ENCODE measurements around the gene OR5K2. TPM values are rescaled to one million over a fixed set of nuclear protein-coding genes. Genes with fewer than 3 reads are reported as not detected.

Gene OR5K2
- total RNA-seq, 1 donor from 2014 or later, result not detected

- Histone ChIP-seq H3K4me1 (no peaks in the 10 kb centered on the region), H3K9me3 (ENCODE audit: low read depth) (no peaks in the 10 kb centered on the region), H3K79me2 (ENCODE audit: low read depth) (no peaks in the 10 kb centered on the region), H4K20me1 (ENCODE audit: low read depth) (no peaks in the 10 kb centered on the region), H3K27ac (no peak overlapping the region), H3K4me3 (no peak overlapping the region), H3K36me3 (no peaks in the 10 kb centered on the region), H2AFZ (replicated peaks) (no peak overlapping the region), H3K27me3 (no peaks in the 10 kb centered on the region), H3F3A (ENCODE audit: low read depth) (no peaks in the 10 kb centered on the region), H3K9ac (no peak overlapping the region), H3K4me2 (no peak overlapping the region)
- no peaks in the 10 kb centered on the region for H3K9me3 Mint-ChIP-seq
- no peak overlapping the region for H3K4me3 Mint-ChIP-seq
- peaks cover 4% of the 10 kb centered on the region for H3K27me3 Mint-ChIP-seq (ENCODE audit: insufficient read depth, low read depth)
- no peaks in the 10 kb centered on the region for H3K4me1 Mint-ChIP-seq
- no peaks in the 10 kb centered on the region for H3K36me3 Mint-ChIP-seq
- H3K27ac Mint-ChIP-seq, result no peak overlapping the region
- TF ChIP-seq EZH2phosphoT487 (IDR thresholded peaks at IDR 0.05) (no peak), EZH2 (IDR thresholded peaks at IDR 0.05) (no peak), CTCF (IDR thresholded peaks at IDR 0.05) (no peak)
- no peak for DNase-seq (ENCODE audit: low spot score)
These were observed 4.5 kb downstream of the OR5K2 start for GRCh38 chr3:98501863-98502576.

GRCh38 chr3:98504539-98504938 lies 7.1 kb downstream of the OR5K2 start:
- H3K4me2 ChIP-seq, result no peak overlapping the region
- H3K4me1 Mint-ChIP-seq, result no peaks in the 10 kb centered on the region
- H3K4me3 ChIP-seq, result no peak overlapping the region
- no peaks in the 10 kb centered on the region for H3K9me3 Mint-ChIP-seq
- H3F3A ChIP-seq (ENCODE audit: low read depth), result no peaks in the 10 kb centered on the region
- TF ChIP-seq EZH2 (IDR thresholded peaks at IDR 0.05) (no peak), EZH2phosphoT487 (IDR thresholded peaks at IDR 0.05) (no peak), CTCF (IDR thresholded peaks at IDR 0.05) (no peak)
- H3K4me1 ChIP-seq, result no peaks in the 10 kb centered on the region
- no peak for DNase-seq (ENCODE audit: low spot score)
- H3K27ac ChIP-seq, result no peak overlapping the region
- H3K27ac Mint-ChIP-seq, result no peak overlapping the region
- no peaks in the 10 kb centered on the region for H3K36me3 Mint-ChIP-seq
- no peak overlapping the region for H3K9ac ChIP-seq
- H2AFZ ChIP-seq (replicated peaks), result no peak overlapping the region
- peaks cover 4% of the 10 kb centered on the region for H3K27me3 Mint-ChIP-seq (ENCODE audit: insufficient read depth, low read depth)
- H3K36me3 ChIP-seq, result no peaks in the 10 kb centered on the region
- H3K9me3 ChIP-seq (ENCODE audit: low read depth), result no peaks in the 10 kb centered on the region
- H3K79me2 ChIP-seq (ENCODE audit: low read depth), result no peaks in the 10 kb centered on the region
- H3K4me3 Mint-ChIP-seq, result no peak overlapping the region
- H3K27me3 ChIP-seq, result no peaks in the 10 kb centered on the region
- no peaks in the 10 kb centered on the region for H4K20me1 ChIP-seq (ENCODE audit: low read depth)

GRCh38 chr3:98508582-98508981 lies 11.1 kb downstream of the OR5K2 start:
- Histone ChIP-seq H3F3A (ENCODE audit: low read depth) (no peaks in the 10 kb centered on the region), H3K79me2 (ENCODE audit: low read depth) (no peaks in the 10 kb centered on the region), H2AFZ (replicated peaks) (no peak overlapping the region), H3K9ac (no peak overlapping the region), H3K4me1 (no peaks in the 10 kb centered on the region), H4K20me1 (ENCODE audit: low read depth) (no peaks in the 10 kb centered on the region), H3K27ac (no peak overlapping the region), H3K27me3 (no peaks in the 10 kb centered on the region), H3K9me3 (ENCODE audit: low read depth) (no peaks in the 10 kb centered on the region), H3K4me3 (no peak overlapping the region), H3K4me2 (no peak overlapping the region), H3K36me3 (no peaks in the 10 kb centered on the region)
- H3K9me3 Mint-ChIP-seq, result no peaks in the 10 kb centered on the region
- peaks cover 3% of the 10 kb centered on the region for H3K27me3 Mint-ChIP-seq (ENCODE audit: insufficient read depth, low read depth)
- H3K36me3 Mint-ChIP-seq, result no peaks in the 10 kb centered on the region
- H3K4me3 Mint-ChIP-seq, result no peak overlapping the region
- no peak overlapping the region for H3K27ac Mint-ChIP-seq
- TF ChIP-seq EZH2phosphoT487 (IDR thresholded peaks at IDR 0.05) (no peak), EZH2 (IDR thresholded peaks at IDR 0.05) (no peak), CTCF (IDR thresholded peaks at IDR 0.05) (no peak)
- no peaks in the 10 kb centered on the region for H3K4me1 Mint-ChIP-seq
- DNase-seq (ENCODE audit: low spot score), result no peak

Measured in neural progenitor cell (in vitro differentiated cells).